Stomach (tissue), 9 donors: ENCODE data around the gene POLE. TPM values are rescaled to one million over a fixed set of nuclear protein-coding genes. Genes with fewer than 3 reads are reported as not detected.

Source experiments
- DNase-seq, 2 donors: peaks; one replicate each; pipeline versions ENCODE4 v3.0.0 to v3.0.0-alpha.2; 2013 to 2019
- H3K27ac ChIP-seq, 5 donors: fragments of 200-600 bp in 4 of 5; sonication (generic) in 4 of 5; one replicate each; pipeline ENCODE4 v1.5.1; 2013 to 2019; ENCODE audit warnings: mild to moderate bottlenecking in 1 of 5, moderate library complexity in 1 of 5
- H3K27me3 ChIP-seq, 3 donors: fragments of 200-600 bp; sonication (generic); one replicate each; pipeline ENCODE4 v1.5.1; 2017 to 2019; ENCODE audit warnings: mixed run types in 1 of 3
- H3K36me3 ChIP-seq, 4 donors: fragments of 200-600 bp; sonication (generic); 1 replicate in 3 of 4; 2 replicates in 1 of 4; pipeline ENCODE4 v1.5.1; 2016 to 2019
- H3K4me1 ChIP-seq, 4 donors: fragments of 200-600 bp; sonication (generic); one replicate each; pipeline ENCODE4 v1.5.1; 2016 to 2019
- H3K4me3 ChIP-seq, 4 donors: fragments of 200-600 bp; sonication (generic) in 3 of 4; one replicate each; pipeline ENCODE4 v1.5.1; 2016 to 2019; ENCODE audit warnings: mild to moderate bottlenecking in 1 of 4
- H3K9me3 ChIP-seq, 4 donors: fragments of 200-600 bp; sonication (generic); one replicate each; pipeline ENCODE4 v1.5.1; 2016 to 2019
- CTCF ChIP-seq, 7 experiments: fragments of 450-650 bp in 4 of 7; fragments of 200-600 bp in 3 of 7; sonication (generic) in 3 of 7; IDR thresholded peaks; one replicate each; pipeline ENCODE4 v1.5.1; 2016 to 2019; ENCODE audit warnings: antibody characterized with exemption in 7 of 7, control low read depth in 2 of 7, mild to moderate bottlenecking in 1 of 7
- EP300 ChIP-seq: sonication (generic); formaldehyde crosslinking; IDR thresholded peaks from one replicate; pipeline ENCODE4 v1.6.1; 2017; ENCODE audit warnings: antibody characterized with exemption
- POLR2A ChIP-seq, 4 donors: fragments of 450-650 bp; IDR thresholded peaks; one replicate each; pipeline ENCODE4 v1.6.1; 2016; ENCODE audit warnings: antibody characterized with exemption in 4 of 4, control low read depth in 2 of 4, mild to moderate bottlenecking in 1 of 4, moderate library complexity in 1 of 4
- POLR2AphosphoS5 ChIP-seq, 3 donors: sonication (generic); formaldehyde crosslinking; IDR thresholded peaks; one replicate each; pipeline ENCODE4 v1.6.1; 2016; ENCODE audit warnings: antibody characterized with exemption in 3 of 3
- WGBS, 5 donors: extraction: QIAGEN DNeasy Blood & Tissue Kit in 3 of 5; methylation state at CpG; one replicate each; pipeline versions ENCODE4 v1.1.5 to v1.1.7; 2013 to 2018; 5-methylcytosine and 5-hydroxymethylcytosine counted together
- intact Hi-C: fragments of 100-400 bp; cut with DNase I; formaldehyde crosslinking; loops from one replicate; pipeline ENCODE4 v1.15.1; 2023; ENCODE audit warnings: low total_unique reads
- polyA plus RNA-seq, 3 donors: library from polyadenylated mRNA; stranded (reverse); fragments of 200-250 nt; gene quantifications; one replicate each; pipeline ENCODE4 v1.2.3, GENCODE V29; 2013
- total RNA-seq, 5 donors: library from RNA; depleted of rRNA; stranded (reverse); fragments of >200 nt; gene quantifications; one replicate each; pipeline versions ENCODE4 v1.1.0 to v1.2.3, GENCODE V29; 2014 to 2016
- donor health status: healthy with polysubstance abuse.
- donor health status: Bipolar disorder and iron deficiency.
- donor health status: healthy.

POLE gene
- total and polyA plus RNA-seq, 8 donors: 12.7 to 144 (median 43.3) TPM

GRCh38 chr12:132605892-132606291, 81.2 kb downstream of the POLE start:
- Histone ChIP-seq H3K9me3 (peaks cover 0 to 3% (median 0%) of the 10 kb centered on the region in 4 donors), H3K27me3 (peaks cover 7 to 98% (median 76%) of the 10 kb centered on the region in 3 donors), H3K36me3 (no peaks in the 10 kb centered on the region), H3K4me3 (no peak overlapping the region), H3K27ac (no peak overlapping the region), H3K4me1 (peaks cover 0 to 30% (median 15%) of the 10 kb centered on the region in 4 donors)
- TF ChIP-seq POLR2AphosphoS5 (IDR thresholded peaks at IDR 0.05) (no peak), EP300 (no peak), POLR2A (IDR thresholded peaks at IDR 0.05) (no peak), CTCF (IDR thresholded peaks at IDR 0.05) (no peak)
- no peak for DNase-seq
- intact Hi-C loops: no loop called here
- WGBS, 5 donors: 76 to 84% (median 82%) methylated on average over 14 to 18 of the region's 18 CpGs

- no peaks in the 10 kb centered on the region for H3K9me3 ChIP-seq
- no peak overlapping the region for H3K27ac ChIP-seq
- H3K4me1 ChIP-seq: peaks cover 0 to 34% (median 20%) of the 10 kb centered on the region in 4 donors
- intact Hi-C loops: no loop called here
- peak overlapping the region in 1 of 4 donors; percentile 36 for H3K4me3 ChIP-seq
- no peaks in the 10 kb centered on the region for H3K36me3 ChIP-seq
- TF ChIP-seq EP300 (no peak), POLR2AphosphoS5 (IDR thresholded peaks at IDR 0.05) (no peak), POLR2A (IDR thresholded peaks at IDR 0.05) (no peak), CTCF (IDR thresholded peaks at IDR 0.05) (no peak)
- 64 to 74% (median 69%) methylated on average over 12 to 16 of the region's 16 CpGs for WGBS, 5 donors
- peaks cover 7 to 95% (median 70%) of the 10 kb centered on the region in 3 donors for H3K27me3 ChIP-seq
- DNase-seq: no peak
Observed at GRCh38 chr12:132604668-132605441, 82.3 kb downstream of the POLE start.

DNA sequence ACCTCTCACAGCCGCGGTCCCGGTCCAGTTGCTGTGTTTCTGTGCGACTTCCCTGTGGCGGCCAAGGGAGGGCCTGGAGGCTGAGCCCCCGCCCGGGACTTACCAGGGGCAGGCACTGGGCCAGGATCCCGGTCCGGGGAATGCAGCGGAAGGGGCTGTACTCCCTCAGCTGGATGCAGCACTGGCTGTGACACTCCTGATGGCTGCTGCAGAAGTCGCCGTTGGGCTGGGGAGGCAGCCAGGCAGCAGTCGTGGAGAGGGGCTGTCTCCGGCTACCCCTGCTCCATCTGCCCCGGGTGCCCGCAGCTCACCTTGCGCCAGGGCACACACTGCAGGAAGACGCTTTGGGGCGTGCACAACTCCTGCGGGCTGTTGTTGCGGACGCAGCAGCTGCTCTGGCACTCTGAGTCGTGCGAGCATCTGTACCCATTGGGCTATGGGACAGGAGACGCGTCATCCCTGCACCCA, 83.0 kb downstream of the POLE start:
- whole genome bisulfite sequencing, 5 donors: 24 to 64% (median 44%) methylated on average over 4 to 26 of the region's 26 CpGs
- TF ChIP-seq POLR2AphosphoS5 (IDR thresholded peaks at IDR 0.05): no peak
- no peak for TF ChIP-seq EP300
- no peak for TF ChIP-seq CTCF (IDR thresholded peaks at IDR 0.05)
- TF ChIP-seq POLR2A (IDR thresholded peaks at IDR 0.05): no peak
- H3K27ac ChIP-seq: peak overlapping the region in 3 of 5 donors; percentile 30 to 62 (median 60)
- H3K4me1 ChIP-seq: peaks cover 0 to 36% (median 20%) of the 10 kb centered on the region in 4 donors
- intact Hi-C loops: no loop called here
- no peaks in the 10 kb centered on the region for H3K9me3 ChIP-seq
- H3K27me3 ChIP-seq: peaks cover 7 to 88% (median 70%) of the 10 kb centered on the region in 3 donors
- peak in 1 of 2 donors; percentile 78 for DNase-seq
- H3K4me3 ChIP-seq: peak overlapping the region; percentile 18 to 36 (median 23)
- H3K36me3 ChIP-seq: no peaks in the 10 kb centered on the region

GRCh38 chr12:132603240-132604150, 83.6 kb downstream of the POLE start:
- no peaks in the 10 kb centered on the region for H3K9me3 ChIP-seq
- H3K27ac ChIP-seq: peak overlapping the region in 4 of 5 donors; percentile 15 to 62 (median 45)
- H3K27me3 ChIP-seq: peaks cover 7 to 86% (median 67%) of the 10 kb centered on the region in 3 donors
- WGBS, 5 donors: 23 to 49% (median 45%) methylated on average over 22 to 67 of the region's 67 CpGs
- peaks cover 0 to 42% (median 24%) of the 10 kb centered on the region in 4 donors for H3K4me1 ChIP-seq
- H3K4me3 ChIP-seq: peak overlapping the region; percentile 18 to 36 (median 23)
- TF ChIP-seq POLR2AphosphoS5 (IDR thresholded peaks at IDR 0.05) (no peak), CTCF (IDR thresholded peaks at IDR 0.05) (no peak), POLR2A (IDR thresholded peaks at IDR 0.05) (no peak), EP300 (no peak)
- intact Hi-C loops: no loop called here
- no peaks in the 10 kb centered on the region for H3K36me3 ChIP-seq
- DNase-seq: peak in 1 of 2 donors; percentile 51
